GM18873 (cell line): ENCODE data around the gene ADCY9.
"Not testable (repeated sequence)": the region's sequence is repeated elsewhere in the genome, so short reads cannot be mapped to it uniquely, and the experiment has no call there.

Experiments used
- ATAC-seq: cut with Tn5 transposase; IDR thresholded peaks from one replicate; pipeline ENCODE4 v1.9.1; 2021; ENCODE audit warnings: mild to moderate bottlenecking, moderate library complexity, moderate number of reproducible peaks; ENCODE audit not compliant: unreplicated experiment, low FRiP score

Gene ADCY9

DNA sequence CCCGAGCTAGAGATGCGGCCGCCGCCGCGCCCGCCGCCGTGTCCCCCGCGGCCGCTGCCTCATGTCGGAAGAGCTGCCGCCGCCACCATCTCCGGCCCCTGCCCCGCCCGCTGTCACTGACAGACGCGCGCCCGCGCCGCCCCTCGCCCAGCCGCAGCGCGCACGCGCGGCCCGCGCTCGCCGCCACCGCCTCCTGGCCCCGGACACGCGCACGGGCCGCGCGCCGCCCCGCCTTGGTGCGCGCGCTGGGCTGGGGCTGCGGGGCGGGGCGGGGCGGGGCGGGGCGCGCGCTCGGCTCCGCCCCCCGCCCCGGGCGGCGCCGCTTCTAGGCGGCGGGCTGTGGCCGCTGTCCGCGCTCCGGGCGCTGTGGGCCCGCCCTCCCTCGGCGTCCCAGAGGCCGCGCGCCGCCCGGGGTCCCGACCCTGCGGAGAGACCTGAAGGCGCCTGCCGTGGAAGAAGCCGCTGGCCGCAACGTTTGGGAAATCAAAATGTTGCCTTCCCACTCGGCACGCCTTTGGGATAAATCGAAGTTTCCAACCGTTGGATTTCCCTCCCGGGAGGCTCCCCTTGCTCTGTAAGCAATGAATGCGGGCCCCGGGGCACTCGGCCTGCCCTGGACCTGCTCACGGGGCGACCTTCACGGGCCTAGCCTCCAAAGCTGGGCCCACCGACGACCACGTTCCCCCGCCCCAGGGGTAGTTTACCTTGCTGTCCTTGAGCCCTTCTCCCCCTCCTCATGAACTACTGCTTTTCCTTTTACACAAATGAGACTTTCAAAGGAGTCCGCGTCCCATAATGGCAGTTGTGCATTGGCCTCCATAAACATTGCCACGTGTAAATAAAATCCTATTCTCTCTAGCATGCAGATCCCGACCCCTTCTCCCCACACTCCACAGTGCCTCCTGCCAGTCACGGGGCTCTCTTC, at the start of gene ADCY9:
Gene ADCY9 (minus strand): TSS at position 118 of the 925 bp plus-strand sequence. CDS start 1,000 bp downstream, outside the sequence.
- ATAC-seq = no peak

DNA sequence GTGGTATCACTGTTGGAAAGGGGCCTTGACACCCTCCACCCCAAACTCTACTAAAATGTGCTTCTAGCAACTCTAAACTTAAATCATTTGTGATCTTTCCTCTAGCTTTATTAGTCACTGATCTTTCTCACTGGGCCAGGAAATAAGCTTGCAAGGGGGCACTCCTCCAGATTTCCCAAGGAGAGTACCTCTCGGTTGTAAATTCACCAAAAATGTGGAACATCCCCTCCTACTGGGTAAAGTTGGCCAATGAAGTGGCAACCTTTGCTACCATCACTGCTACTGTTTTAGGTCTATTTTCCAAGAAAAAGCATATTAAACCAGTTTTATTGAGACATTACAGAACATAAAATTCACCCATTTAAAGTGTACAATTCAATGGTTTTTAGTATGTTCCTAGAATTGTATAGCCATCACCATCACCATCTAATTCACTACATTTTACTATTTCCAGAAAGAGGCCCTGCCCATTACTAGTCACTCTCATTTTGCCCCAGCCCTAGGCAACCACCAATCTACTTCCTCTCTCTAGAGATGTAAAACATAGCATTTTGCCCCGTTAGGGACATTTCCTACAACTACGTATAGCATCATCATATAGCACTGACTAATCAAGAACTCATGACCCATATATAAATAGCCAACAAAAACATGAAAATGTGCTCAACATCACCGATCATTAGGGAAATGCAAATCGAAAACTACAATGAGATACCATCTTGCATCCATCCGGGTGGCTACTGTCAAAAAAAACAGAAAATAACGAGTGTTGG, 44.6 kb upstream of the ADCY9 start:
- ATAC-seq = no peak

DNA sequence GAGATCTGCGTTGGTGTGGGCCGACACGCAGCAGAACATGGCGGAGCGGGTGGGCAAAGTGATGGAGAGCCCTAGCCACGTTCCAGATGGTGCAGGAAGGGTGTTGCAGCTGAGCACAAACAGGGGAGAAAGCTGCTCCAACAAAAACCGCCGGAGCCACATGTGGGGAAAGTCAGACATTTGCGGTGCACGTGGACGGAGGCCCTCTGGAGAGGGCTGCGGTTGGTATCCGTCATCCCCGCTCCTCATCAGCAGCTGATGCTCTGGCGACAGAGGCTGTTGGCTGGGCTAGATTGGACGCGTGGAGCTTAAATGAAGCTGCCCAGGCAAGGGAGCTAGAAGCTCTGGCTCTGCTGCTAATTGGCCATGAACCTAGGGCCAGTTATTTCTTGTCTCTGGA, 43.5 kb upstream of the ADCY9 start:
- no peak for ATAC-seq

DNA sequence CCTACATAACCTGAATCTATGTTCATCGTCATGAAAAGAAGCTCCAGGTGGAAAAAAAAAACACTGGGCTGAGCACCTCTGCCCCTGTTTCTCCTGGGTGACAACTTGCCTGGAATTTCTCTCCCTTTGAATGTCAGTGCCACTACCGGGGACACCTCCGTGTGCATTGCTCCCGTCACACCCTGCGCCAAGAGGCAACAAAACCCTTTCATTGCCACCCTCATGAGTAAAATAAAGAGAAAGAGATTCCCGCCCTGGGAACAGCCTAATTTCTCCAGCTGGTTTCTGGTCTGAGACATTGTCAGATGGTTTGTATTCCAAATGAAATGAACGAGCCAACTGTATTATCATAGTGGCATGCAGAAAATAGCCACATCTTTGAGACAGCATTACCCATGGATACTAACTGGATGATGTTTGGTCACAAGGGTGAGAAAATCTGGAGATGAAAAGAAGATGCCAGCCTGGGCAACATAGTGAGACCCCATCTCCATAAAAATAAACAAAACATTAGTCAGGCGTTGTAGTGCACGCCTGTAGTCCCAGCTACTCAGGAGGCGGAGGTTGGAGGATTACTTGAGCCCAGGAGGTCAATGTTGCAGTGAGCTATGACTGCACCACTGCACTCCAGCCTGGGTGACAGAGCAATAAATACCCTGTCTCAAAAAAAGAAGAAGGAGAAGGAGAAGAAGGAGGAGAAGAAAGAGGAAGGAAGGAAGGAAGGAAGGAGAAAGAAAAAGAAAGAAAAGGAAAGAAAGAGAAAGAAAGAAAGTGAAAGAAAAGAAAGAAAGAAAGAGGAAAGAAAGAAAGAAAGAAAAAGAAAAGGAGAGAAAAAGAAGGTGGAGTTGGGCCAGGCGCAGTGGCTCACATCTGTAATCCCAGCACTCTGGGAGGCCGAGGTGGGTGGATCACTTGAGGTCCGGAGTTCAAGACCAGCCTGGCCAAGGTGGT, 42.2 kb upstream of the ADCY9 start:
- no peak for ATAC-seq

DNA sequence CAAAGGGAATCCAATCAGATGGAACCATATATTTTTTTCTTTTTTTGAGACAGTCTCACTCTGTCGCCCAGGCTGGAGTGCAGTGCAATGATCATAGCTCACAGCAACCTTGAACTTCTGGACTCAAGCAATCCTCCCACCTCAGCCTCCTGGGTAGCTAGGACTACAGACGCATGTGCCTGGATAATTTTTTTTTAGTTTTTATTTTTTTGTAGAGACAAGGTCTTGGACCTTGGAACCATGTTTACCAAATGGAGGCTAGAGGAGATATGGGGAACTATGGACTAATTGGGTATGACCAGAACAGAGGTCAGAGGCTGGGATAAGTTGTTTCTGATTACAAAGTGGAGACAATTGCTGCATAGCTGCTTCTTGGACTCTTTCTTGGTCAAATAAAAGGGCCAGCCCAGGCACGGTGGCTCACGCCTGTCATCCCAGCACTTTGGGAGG, 41.2 kb upstream of the ADCY9 start:
- no peak for ATAC-seq

DNA sequence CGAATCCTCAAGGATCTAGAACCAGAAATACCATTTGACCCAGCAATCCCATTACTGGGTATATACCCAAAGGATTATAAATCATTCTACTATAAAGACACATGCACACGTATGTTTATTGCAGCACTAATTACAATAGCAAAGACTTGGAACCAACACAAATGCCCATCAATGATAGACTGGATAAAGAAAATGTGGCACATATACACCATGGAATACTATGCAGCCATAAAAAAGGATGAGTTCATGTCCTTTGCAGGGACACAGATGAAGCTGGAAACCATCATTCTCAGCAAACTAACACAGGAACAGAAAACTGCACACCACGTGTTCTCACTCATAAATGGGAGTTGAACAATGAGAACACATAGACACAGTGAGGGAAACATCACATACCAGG, 40.3 kb upstream of the ADCY9 start:
- not testable (repeated sequence) for ATAC-seq

DNA sequence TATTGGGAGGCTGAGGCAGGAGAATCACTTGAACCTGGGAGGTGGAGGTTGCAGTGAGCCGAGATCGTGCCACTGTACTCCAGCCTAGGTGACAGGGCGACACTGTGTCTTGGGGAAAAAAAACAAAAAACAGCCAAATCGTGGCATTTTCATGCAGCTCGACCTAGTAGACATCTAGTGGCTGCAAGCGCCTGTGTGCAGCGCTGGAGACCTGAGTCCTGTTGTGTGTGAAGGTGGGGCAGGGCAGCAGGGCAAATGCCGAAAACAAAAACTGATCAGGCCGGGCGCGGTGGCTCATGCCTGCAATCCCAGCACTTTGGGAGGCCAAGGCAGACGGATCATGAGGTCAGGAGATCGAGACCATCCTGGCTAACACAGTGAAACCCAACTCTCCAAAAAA, 37.1 kb upstream of the ADCY9 start:
- ATAC-seq = not testable (repeated sequence)

DNA sequence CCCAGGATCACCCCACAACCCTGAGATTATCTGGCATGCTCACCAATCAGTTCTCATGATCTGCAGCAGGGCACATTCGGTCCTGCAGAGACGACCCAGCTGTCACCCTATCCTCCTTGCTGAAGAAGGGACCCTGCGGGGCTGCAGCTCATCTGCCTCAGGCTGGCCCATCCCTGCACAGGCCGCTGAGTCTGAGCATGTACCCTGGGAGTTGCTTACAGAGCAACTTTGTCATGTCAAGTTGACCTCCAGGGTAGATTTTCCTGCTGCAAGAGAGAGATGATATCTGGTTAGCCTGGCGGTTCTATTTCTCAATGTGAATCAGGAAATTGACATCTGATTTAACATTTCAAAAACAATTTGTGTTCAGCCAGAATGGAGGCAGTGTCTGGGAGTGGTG, 36.0 kb upstream of the ADCY9 start:
- ATAC-seq = no peak

DNA sequence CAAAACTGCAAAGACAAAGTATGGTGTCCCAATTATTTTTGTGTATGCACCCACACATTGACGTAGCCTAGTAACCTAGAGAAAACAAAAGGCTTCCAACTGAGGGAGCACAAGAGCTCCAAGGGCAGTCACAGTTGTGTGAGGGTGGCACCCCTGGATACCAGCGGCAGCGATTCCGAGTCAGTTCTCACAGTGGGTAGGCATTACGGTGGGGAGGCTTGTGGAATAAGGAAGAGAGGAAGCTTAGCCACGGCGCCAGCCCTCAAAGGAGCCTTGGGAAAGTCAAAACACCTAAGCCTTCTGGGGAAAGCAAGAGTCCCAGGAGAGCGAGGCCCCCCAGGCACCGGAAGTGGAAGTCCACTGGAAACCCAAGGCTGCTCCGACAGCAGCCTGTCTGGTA, 31.0 kb upstream of the ADCY9 start:
- ATAC-seq = no peak

DNA sequence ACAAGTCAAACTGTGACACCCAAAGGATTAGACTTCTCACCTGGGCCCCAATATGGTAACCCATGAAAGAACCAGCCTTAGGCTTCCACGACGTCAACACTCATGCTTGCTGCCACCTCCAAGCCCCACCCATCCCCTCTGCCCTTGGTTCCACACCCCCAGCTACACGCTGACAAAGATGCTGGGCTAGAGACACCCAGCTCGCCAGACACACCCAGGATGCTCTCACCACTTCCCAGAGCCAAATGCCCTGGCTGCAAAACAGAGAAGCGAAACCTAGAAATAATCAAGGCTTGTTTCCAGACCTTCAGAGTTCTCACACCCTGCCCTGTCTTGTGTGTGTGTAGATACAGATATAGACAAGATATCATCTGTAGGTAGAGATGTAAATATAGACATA, 26.0 kb upstream of the ADCY9 start:
- ATAC-seq = no peak

DNA sequence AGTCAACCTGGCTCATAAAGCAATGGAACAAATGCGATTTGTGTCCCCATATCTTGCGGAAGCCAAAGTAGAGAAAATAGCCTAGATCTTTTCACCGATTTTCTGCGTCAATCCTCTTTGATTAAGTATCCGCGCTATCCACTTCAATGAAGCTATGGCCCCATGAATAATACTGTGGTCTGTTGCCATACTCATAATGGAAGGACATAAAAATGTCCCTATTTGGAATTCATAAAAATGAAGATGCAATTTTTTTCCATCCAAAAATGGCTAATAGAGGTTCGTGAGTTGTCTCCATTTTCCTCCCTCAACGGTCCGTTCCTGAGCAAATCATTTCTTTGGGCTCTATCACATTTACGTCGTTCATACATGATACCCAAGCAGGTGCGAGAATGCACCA, 25.4 kb upstream of the ADCY9 start:
- ATAC-seq = no peak

DNA sequence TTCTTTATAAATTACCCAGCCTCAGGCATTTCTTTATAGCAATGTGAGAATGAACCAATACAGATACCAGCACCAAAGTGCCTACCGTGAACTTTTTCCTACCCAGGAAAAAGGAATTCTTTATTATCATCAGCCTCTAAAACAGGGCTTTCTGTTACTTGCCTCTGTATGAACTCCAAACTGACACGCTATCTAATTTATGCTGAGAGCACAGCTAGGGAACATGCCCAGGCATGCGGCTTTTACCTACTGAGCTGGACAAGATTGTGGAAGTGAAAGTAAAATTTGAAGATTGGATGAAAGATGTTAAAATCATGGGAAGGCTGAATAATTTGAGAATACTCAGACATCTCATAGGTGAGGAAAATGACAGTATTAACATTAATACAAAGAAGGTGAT, 24.4 kb upstream of the ADCY9 start:
- no peak for ATAC-seq

DNA sequence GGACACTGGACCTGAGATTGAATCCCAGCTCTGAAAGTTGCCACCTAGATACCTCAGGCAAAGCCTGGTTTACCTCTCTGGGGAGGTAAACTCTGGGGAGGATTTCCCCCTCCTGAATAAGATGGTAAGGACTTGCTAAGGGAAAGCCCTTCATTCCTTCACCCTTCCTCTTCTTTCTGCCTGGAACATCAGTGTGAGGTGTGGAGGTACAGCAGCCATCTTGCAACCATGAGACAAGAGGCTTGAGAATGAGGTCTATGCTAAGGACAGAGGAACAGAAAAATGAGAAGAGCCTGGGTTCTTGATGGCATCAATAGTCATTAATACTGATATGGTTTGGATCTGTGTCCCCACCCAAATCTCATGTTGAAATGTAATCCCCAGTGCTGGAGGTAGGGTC, 23.7 kb upstream of the ADCY9 start:
- no peak for ATAC-seq

DNA sequence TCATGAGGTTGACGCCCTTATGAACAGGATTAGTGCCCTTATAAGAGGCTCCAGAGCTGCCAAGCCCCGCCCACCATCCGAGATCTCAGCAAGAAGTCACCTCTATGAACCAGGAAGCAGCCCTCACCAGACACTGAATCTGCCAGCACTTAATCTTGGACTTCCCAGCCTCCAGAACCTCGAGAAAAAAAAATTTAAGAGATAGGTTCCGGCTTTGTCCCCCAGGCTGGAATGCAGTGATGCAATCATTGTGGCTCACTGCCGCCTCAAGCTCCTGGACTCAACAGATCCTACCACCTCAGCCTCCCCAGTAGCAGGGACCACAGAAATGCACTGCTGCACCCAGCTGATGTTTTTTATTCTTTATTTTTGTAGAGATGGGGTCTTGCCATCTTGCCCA, 22.5 kb upstream of the ADCY9 start:
- ATAC-seq = no peak

DNA sequence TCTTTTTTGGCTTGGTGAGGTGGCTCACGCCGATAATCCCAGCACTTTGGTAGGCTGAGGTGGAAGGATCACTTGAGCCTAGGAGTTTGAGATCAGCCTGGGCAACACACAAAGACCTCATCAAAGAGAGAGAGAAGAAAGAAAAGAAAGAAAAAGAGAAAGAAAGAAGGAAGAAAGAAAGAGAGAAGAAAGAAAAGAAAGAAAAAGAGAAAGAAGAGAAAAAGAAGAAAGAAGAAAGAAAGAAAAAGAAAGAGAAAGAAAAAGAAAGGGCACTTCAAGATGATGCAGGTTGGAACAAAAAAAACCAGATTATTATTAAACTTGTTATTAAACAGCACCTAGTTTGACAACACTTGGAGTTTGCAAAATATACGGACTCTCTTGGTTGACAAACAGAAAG, 21.2 kb upstream of the ADCY9 start:
- no peak for ATAC-seq

DNA sequence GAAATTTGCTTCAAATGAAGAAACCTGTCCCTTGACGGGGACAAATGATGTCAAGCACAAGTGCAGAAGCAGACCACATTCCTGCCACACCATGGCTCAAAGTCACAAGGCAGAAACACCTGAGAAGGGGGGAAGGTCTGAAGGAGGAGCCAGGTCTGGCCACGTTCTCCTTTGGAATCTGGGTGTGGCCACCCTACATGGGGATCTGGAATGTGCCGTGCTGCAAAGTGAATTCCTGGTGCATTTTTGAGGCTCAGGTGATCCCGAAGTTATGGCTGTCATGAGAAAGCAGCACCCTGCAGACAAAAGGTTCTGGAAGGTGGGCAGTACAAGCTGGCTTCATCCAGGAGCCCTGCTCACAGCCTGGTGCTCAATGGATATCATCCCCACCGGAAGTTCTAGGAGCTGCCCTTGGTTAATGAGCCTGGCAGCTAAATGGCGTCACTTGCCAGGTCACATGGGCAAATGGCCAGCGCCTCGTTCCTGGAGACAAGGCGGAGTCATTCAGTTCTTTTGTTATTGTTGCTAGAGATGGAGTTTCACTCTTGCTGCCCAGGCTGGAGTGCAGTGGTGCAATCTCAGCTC, 20.1 kb upstream of the ADCY9 start:
- ATAC-seq = no peak

DNA sequence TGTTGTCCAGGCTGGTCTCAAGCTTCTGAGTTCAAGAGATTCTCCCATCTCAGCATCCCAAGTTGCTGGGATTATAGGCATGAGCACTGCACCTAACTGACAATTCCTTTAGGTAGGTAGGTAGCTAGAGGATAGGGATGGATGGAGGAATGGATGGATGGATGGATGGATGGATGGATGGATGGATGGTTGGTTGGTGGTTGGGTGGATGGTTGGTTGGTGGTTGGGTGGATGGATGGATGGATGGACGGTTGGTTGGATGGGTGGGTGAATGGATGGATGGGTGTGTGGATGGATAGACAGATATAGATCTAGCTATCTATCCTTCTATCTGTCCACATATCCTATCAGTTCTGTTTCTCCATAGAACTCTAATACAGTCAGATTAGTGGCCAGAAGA, 19.3 kb upstream of the ADCY9 start:
- no peak for ATAC-seq

DNA sequence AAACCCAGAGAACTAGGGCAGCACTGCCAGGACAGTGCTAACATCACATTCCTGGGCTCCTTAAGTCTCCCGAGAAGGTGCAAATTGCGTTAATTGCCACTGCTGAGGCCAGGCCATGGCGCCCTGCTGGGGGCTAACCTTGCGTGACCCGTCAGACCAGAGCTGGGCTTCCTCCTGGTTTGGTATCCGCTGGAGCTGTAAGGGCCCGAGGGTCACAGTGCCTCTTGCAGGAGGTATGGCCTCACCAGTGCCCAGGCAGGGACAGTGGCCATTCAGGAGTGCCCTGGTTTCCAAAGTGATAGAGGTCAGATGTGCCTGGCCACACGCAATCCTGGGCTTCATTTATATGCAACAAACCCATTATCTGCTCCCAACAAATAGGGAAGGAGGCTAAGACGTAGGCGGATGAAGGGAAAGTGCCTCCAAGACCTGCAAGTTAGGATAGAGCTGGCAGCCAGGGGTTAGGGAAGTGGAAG, 17.7 kb upstream of the ADCY9 start:
- ATAC-seq = no peak

DNA sequence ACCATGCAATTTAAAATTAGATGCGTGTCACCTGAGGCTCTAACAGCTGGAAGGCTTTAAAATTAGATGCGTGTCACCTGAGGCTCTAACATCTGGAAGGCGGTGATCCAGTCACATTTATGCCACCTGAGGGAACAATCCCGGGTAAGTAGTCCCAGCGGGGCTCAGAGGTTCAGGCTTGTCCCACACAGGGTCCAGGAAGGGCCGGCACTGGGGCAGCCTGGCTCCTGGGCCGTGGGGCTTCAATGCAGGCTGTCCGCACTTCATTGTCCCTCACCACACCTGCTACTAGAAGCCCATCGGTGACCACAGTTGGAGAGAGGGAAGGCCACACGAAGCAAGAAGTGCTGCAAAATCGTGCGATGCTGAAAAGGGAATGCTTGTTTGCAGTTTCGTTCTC, 15.4 kb upstream of the ADCY9 start:
- ATAC-seq = no peak
